ENCODE results near the gene LENEP. TPM values are rescaled to one million over a fixed set of nuclear protein-coding genes. Genes with fewer than 3 reads are reported as not detected.

LENEP gene
- total RNA-seq, 1 donor from 2014 or later, result not detected

DNA sequence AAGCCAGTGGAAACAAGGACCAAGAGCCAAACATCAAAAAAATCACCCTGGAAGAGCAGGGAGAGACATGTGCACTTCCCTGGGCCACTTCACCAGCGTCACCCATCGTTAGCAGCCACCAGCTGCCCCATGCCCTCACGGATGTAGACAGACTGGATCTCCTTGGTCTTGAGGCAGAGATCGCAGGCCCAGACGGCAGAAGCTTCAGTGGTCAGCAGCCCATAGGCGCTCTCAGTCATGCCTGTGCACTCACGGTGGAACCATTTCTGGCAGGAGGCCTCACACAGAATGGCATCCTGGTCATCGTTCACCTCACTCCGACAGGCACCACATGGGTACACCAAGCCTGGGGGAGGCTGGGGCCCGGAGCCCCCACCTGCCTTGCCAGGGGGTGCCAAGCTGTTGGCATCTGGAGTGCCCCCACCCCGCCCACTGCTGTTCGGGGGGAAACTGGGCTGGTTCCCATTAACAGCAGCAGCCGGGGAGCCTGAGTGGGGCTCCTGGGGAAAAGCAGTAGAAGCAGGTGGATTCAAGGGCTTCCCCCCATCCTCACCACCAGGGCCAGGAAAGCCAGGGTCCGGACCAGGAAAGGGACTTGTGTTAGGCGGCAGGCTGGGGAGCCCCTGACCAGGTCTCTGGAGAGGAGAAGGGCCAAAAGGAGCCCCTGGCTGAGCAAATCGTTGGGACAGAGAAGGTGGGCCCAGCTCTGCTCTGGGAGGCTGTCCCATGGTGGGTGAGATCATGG, 34.5 kb upstream of the LENEP start:
- ATAC-seq (no peak), DNase-seq (no peak)
- intact Hi-C loops (cut with micrococcal nuclease), result no loop called here

DNA sequence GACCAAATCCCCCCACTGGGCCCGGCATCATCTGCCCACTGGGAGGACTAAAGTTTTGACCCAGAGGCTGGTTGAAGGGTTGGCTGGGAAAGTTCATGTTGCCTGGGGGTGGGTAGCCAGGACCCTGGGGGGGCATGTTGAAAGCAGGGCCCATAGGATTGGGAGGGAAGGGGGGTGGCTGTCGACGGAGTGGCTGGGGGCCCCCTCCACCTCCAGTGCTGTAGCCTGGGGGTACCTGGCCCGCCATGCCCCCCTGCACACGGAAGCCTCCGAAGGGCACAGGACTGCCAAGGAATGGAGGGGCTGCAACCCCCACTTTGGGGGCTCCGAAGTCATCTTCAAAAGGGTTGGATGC, 34.0 kb upstream of the LENEP start:
- intact Hi-C loops (cut with micrococcal nuclease), result no loop called here
- ATAC-seq (no peak), DNase-seq (no peak)

DNA sequence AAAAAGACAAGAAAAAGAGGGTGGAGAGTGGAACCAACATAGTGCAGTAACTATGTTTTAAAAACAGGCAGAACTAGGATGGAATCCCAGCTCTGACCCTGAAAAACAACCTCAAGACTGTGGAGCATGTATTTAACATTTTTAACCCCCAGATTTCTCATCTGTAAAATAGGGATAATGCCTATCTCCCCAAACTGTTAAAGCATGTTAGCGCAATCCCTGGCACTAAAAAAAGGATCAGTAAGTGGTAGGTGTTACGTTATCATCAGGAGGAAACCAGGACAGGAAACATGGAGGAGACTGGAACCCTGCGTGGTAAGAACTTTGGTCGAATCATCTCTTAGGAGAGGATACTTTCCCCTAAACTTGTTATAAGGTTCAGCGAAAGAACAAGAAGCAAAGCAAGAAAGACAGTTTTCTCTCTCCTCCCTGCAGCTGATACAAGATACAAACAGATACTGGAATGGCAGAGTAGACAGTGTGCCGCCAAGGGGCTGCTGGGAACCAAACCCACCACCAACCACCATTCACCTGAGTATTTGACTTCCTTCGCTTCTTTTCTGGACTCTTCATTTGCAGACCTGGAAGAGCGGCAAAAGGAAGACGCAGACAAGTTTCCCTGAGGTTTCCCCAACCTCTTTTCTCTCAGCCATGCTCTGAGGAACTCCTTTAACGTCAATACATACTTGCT, 32.8 kb upstream of the LENEP start:
- DNase-seq (no peak), ATAC-seq (no peak)
- intact Hi-C loops (cut with micrococcal nuclease), result no loop called here

DNA sequence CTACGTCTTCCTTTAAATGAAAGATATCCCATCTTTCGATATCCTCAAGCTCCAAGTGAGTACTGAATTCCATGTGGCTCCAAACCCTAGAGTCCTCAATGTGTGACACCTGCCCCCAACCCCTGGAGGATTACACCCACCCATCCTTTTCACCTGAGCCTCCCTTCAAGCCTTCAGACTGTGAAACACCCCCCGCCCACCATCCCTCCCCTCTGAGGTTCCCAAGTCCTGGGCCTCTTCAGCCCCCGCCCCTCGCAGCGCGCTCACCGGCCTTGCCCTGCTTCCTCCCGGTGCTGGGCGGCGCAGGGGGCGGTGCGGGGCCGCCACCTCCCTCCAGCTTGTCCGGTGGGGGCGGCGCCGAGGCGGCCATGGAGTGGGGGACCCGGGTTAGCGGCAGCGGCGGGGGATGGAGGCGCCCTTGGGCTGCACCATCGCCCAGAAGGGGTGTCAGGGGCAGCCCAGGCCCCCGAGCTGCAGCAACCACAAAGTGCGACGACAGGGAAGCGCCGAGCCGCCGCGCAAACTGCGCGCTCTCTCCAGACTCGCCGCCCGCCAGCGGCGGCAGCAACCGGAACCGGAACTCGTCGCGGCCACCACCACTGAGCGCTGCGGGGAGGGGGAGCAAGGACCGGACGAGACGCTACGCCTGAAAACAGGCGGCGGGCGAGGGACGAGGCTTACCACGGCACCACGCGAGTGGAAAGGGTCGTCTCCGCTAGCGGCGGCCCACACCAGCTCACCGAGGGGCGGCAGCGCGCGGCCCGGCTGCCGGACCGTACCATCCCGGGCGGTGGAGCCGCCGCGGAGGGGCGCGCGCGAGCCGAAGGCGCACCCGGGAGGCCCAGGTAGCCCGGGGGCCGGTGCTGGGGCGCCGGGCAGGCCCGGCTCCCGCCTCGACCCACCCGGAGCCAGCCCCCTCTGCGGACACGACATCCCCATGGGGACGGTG, 31.9 kb upstream of the LENEP start, which contains the start of gene PYGO2:
TSS of gene PYGO2 (minus strand) at position 576 of the 949 bp plus-strand sequence. CDS start at position 370, 206 bp downstream.
- intact Hi-C loops (cut with micrococcal nuclease), result no loop called here
- ATAC-seq (peak; percentile 86), DNase-seq (peak; percentile 89)

DNA sequence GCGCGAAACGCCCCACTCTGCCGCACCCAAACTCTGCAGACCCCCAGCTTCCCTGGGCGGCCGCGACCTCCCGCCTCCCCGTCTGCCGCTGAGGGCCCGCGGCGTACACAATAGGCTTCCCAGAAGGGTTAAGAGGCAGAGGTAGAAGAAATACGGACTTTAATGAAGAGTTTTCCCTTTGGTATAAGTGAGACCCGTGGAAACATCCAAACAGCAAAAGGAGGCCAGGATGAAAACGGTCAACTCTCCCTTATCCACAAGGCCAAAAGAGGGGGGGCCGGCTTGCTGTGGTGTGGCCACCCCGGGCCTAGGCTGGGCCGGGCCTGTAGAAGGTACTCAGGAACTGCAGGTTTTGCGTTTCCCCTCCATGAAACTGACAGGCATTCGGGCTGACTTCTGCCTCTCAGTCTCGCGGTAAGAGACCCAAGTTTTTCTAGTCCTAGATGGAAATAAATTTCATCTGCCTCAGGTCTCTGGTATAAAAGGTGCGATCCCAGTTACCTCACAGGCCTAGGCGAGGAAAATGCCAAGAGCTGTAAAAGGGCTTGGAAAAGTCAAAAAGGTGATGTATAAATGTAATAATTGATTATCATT, 31.1 kb upstream of the LENEP start:
- ATAC-seq, result peak; percentile 26
- intact Hi-C loops (cut with micrococcal nuclease), result no loop called here
- DNase-seq, result peak; percentile 62

DNA sequence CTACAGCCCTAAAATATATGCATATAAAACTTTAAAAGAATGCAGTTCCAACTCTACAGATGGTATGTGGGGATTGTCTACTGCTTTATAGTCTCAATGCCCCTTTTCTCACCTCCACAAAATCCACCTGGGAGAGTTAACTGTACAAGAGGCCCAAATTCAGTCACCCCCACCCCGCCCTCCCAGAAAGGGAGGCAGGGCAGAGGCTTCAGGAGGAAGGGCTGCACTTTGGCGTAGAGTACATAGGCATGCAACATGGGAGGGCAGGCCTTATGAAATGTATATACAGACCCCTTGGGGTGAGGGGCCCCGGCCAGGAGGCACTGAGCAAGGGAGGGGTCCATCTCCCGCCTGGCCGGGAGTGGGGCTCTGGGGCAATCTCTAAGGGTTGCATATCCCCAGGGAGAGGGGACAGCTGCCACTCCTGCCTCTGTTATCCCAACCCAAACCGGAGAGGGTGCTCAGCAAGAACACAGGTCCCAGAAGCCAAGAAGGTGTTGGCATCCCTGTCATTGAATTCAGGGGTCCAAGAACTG, 30.5 kb upstream of the LENEP start:
- DNase-seq (no peak), ATAC-seq (no peak)
- intact Hi-C loops (cut with micrococcal nuclease), result no loop called here

DNA sequence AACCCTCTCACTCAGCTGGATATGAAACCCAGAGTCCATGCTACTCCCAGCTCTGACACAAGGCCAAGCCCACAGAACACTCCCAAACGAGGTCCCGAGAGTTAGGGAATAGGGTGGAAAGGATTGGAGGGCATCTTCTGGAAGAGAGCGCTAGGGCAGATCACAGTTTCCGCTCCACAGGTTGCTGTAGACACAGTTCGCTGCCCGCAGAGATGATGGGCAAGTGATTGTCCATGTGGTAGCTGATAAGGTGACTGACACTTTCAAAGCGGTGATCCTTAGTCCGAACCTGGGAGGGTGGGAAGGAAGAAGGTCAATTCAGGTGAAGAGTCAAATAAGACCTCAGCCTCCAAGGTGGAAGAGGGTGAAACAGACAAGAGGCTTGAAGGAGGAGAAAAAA, 29.7 kb upstream of the LENEP start:
- intact Hi-C loops (cut with micrococcal nuclease), result no loop called here

DNA sequence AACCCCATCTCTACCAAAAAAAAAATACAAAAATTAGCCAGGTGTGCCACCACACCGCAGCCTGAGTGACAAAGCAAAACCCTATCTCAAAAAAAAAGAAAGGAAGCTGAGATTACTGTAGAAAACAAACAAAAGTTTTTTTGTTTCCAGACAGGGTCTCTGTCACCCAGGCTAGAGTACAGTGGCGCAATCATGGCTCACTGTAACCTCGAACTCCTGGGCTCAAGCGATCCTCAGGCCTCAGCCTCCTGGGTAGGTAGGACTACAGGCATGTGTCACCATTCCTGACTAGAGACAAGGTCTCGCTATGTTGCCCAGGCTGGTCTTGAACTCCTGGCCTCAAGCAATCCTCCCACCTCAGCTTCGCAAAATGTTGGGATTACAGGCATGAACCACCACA, 29.0 kb upstream of the LENEP start:
- intact Hi-C loops (cut with micrococcal nuclease), result no loop called here
- ATAC-seq, result no peak
- peak; percentile 15 for DNase-seq

More for the DNA sequence above, 29.7 kb upstream of the LENEP start:
- no peak for DNase-seq
- ATAC-seq, result no peak

DNA sequence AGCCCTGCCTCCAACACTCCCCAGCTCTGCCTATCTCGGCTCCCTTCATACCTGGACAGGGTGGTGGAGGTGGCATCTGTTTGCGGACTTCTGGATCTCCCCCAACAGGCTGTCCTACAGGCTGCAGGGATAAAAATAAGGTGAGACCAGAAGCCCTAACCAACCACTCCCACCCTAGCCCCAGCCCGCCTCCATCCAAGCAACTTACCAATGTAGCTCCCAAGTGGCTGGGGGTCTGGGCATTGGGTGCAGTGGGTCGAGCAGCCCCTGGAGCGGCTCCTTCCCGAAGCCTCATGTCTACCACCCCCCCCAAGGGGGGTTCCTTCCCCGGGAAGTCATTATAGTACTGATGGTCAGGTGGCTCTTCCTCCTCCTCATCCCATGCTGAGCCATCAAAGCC, 27.3 kb upstream of the LENEP start:
- intact Hi-C loops (cut with micrococcal nuclease), result no loop called here
- DNase-seq, result no peak
- ATAC-seq, result no peak

DNA sequence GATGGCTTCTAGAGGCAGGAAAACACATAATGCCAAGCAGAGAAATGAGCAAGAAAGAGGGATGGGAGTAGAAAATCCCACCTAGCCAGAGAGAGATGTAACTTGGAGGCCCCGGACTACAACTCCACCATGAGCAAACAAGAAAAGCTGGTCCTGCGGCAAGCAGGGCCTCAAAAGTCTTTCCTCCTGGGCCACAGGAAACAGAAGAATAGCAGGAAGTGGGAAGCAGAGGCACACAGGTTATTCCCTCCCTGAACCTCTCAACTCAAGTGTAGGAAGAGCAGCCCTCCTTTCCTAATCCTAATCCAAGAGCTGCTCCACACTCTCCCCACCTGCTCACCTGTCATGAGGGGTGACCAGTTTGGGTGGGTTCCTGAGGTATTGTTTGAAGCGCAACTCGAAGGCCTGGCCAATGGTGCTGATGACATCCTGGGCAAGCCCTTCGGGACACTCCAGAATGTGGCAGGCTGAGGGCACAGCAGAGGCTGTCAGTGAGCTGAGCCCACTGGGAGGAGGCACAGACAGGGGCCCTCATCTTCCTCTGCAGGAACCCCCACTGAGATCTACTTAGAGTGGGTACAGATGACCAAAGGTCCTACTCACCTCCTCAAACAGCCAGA, 25.9 kb upstream of the LENEP start:
- intact Hi-C loops (cut with micrococcal nuclease), result no loop called here
- peak; percentile 15 for DNase-seq
- no peak for ATAC-seq

DNA sequence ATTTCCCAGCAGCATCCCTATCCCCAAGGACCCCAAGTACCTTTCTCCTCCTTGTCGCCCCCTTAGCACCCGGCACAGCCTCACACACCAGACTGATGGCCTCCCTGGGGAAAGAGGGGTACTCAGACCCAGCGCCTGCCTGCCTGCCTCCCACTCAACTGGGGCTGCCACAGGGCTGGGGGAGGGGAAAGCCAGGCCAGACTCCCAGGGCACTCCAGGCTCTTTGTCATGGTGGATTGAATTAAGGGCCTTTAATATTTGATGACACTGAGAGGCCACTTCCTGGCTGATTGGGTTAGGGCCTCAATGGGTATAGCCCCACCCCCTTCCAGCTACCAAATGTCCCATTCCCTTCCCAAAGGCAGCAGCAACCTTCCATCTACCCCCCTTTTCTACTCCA, 24.7 kb upstream of the LENEP start:
- intact Hi-C loops (cut with micrococcal nuclease), result no loop called here
- ATAC-seq (no peak), DNase-seq (no peak)

DNA sequence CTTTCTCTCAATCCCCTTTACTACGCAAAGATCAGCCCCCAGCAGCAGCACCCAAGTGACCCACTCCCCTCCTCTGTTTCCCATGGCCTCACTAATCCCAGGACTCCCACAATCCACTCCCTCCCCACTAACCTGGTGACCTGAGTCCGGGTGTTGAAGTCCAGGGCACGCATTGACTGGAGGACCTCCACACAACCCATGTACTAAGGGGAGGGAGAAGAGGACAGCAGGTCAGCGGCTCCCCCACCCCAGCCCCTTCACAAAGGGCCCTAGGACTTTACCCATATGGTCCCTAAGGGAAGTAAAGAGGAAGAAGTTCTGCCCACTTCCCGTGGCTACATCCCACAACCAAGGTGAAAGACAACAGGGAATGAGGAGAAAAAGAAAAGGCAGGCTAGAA, 24.1 kb upstream of the LENEP start:
- ATAC-seq (no peak), DNase-seq (no peak)
- intact Hi-C loops (cut with micrococcal nuclease), result no loop called here

DNA sequence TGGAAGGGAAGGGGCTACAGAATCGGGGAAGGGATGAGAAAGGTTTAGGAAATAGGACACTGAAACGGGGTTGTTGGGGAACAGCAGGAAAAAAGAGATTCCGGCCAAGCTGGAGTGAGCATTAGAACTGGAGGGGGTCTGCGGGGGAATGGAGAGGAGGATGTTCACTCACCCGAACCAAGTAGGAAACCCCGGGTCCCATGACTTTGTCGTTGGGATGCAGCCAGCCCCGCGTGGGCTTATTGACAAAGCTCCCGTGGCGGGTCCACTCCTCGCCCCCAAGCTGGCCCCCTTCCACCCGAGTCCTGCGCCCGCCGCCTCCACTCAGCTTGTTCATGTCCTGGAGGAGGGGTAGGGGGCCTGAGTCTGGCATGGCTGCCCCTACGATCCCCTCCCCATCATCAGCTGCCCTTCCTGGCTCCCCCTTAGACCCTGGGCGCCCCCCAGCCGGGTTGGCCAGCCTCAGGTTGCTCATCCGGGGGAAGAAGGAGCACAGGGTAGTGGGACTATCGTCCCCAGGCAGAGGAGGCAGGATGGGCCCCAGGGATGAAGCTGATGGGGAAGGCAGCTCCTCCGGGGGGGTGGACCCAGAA, 23.4 kb upstream of the LENEP start:
- ATAC-seq (no peak), DNase-seq (peak; percentile 47)
- intact Hi-C loops (cut with micrococcal nuclease), result no loop called here

DNA sequence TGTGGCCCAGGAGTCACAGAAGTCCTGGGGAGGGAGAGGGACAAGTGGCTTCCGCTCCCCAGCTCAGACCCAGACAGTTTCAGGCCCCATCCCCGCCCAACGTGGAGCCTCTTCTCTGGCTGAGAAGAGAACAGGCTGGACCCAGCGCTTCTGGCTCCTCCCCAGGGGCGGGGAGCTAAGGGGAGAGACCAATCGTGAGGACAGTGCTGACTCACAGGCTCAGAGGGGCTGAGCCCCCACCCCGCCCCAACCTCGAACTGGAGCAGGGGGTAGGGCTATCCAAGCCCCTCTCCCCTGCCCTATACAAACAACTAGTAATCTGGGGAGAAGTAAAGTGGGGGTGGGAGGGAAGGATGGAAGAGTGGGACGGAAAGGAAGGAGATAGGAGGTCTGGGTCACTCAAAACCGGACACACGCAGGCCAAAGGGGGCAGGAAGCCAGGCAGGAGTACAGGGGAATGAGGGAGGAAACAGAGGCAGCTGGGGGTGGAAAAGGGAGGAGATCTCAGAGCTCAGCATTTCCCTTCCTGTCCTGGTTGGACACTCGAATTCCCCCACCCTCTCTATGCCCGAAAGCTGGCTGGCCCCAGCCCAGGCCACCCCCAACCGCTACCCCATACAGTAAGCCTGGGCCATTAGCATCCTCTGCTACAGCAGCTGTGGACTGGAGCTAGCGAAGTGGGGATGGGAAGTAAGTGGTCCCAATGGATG, 22.6 kb upstream of the LENEP start, which contains the start of gene SHC1:
TSS of gene SHC1 (minus strand) at position 117 of the 710 bp plus-strand sequence. CDS start 221 bp downstream, outside the sequence.
- DNase-seq, result peak; percentile 95
- intact Hi-C loops (cut with micrococcal nuclease), result no loop called here
- peak; percentile 61 for ATAC-seq

DNA sequence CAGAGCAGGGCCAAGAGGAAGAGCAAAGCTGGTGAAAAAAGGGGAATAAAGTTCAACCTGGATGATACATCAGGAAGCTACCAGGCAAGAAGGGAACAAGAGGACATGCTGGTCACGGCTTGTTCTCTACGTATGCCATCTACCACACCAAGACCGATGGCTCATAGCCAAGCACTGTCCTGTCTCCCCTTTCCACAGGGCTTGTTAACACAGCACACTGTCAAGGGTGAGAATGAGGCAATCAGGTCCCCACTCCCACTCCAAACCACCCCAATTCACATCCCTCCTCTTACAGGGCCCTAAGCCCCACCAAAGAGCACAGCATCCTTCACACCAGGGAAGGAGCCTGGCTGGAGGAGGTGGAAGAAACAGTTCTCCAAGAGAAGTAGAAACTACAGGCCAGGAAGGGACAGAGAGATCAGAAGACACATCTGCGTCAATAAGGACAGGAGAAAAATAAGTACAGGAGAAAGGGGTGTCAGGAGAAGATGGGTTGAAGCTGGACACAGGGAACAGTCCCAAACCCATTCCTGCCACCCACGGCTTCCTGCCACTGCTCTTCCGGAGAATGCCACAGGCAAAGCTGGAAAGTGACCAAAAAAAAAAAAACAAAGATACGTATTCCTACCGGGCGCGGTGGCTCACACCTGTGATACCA, 21.9 kb upstream of the LENEP start:
- intact Hi-C loops (cut with micrococcal nuclease), result no loop called here
- DNase-seq (no peak), ATAC-seq (no peak)

DNA sequence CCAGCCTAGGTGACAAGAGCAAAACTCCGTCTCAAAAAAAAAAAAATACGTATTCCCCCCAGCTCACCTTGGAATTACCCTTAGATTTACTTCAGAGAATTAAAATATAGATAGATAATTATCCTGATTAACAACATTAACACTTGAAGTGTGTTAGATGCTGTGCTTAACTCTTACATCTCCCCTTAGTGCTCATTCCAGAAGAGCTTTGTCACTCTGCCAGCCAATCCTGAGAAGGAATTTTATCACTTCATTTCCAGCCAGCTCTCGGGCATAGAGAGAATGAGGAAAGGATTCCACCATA, 21.2 kb upstream of the LENEP start:
- intact Hi-C loops (cut with micrococcal nuclease), result no loop called here
- DNase-seq (no peak), ATAC-seq (no peak)
